ENCODE results near the gene MRPL27.

The MRPL27 gene

DNA sequence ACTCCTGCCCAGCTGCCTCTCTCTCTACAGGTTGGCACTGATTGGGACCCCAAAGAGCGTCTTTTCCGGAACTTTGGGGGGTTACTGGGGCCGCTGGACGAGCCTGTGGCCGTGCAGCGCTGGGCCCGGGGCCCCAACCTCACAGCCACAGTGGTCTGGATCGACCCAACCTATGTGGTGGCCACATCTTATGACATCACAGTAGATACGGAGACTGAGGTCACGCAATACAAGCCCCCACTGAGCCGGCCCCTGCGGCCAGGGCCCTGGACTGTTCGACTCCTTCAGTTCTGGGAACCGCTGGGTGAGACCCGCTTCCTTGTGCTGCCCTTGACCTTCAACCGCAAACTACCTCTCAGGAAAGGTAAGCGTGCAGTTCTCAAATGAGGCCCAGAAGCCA, 14.8 kb downstream of the MRPL27 start:
- Histone ChIP-seq H3K9me3 (ENCODE audit: severe bottlenecking) (no peaks in the 10 kb centered on the region), H3K4me1 (ENCODE audit: insufficient read depth, poor library complexity, severe bottlenecking) (no peaks in the 10 kb centered on the region), H3K27ac (ENCODE audit: poor library complexity, severe bottlenecking) (no peak overlapping the region), H3K36me3 (ENCODE audit: low read depth) (peaks cover 66% of the 10 kb centered on the region), H3K4me3 (ENCODE audit: severe bottlenecking) (no peak overlapping the region), H3K27me3 (ENCODE audit: insufficient read depth, poor library complexity, severe bottlenecking) (no peaks in the 10 kb centered on the region)
- ATAC-seq (ENCODE audit: low read depth): no peak
- no peak for DNase-seq (ENCODE audit: low spot score)
- TF ChIP-seq, protein P1, sequence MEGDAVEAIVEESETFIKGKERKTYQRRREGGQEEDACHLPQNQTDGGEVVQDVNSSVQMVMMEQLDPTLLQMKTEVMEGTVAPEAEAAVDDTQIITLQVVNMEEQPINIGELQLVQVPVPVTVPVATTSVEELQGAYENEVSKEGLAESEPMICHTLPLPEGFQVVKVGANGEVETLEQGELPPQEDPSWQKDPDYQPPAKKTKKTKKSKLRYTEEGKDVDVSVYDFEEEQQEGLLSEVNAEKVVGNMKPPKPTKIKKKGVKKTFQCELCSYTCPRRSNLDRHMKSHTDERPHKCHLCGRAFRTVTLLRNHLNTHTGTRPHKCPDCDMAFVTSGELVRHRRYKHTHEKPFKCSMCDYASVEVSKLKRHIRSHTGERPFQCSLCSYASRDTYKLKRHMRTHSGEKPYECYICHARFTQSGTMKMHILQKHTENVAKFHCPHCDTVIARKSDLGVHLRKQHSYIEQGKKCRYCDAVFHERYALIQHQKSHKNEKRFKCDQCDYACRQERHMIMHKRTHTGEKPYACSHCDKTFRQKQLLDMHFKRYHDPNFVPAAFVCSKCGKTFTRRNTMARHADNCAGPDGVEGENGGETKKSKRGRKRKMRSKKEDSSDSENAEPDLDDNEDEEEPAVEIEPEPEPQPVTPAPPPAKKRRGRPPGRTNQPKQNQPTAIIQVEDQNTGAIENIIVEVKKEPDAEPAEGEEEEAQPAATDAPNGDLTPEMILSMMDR (IDR thresholded peaks at IDR 0.05; ENCODE audit: poor library complexity, severe bottlenecking): no peak

DNA sequence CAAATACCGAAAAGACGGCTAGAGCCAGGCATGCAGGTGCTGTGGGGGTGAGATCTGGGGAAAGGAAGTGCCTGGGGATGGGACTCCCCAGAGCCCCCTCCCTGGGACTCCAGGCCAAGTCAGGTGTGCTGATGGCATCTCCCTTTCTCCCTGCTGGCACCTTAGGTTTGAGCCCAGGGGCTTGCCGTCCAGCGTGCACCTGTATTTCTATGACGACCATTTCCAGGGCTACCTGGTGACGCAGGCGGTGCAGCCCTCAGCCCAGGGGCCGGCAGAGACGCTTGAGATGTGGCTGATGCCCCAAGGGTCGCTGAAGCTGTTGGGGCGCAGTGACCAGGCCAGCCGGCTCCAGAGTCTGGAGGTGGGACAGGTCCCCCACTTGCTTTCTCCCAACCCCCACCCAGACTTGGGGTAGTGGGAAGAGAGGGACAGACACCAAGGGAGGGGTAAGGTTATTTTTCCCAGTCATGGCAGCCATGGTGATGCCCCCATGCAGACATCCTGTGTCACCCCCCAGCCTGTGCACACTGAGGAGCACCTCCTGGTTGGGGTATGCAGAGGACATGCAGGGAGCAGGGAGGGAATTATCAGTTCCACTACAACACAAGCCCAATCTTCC, 16.0 kb downstream of the MRPL27 start:
- Histone ChIP-seq H3K9me3 (ENCODE audit: severe bottlenecking) (no peaks in the 10 kb centered on the region), H3K27me3 (ENCODE audit: insufficient read depth, poor library complexity, severe bottlenecking) (no peaks in the 10 kb centered on the region), H3K4me3 (ENCODE audit: severe bottlenecking) (no peak overlapping the region), H3K36me3 (ENCODE audit: low read depth) (peaks cover 78% of the 10 kb centered on the region), H3K4me1 (ENCODE audit: insufficient read depth, poor library complexity, severe bottlenecking) (no peaks in the 10 kb centered on the region), H3K27ac (ENCODE audit: poor library complexity, severe bottlenecking) (no peak overlapping the region)
- ATAC-seq (ENCODE audit: low read depth): no peak
- TF ChIP-seq, protein P1 (IDR thresholded peaks at IDR 0.05; ENCODE audit: poor library complexity, severe bottlenecking): no peak
- DNase-seq (ENCODE audit: low spot score): no peak

DNA sequence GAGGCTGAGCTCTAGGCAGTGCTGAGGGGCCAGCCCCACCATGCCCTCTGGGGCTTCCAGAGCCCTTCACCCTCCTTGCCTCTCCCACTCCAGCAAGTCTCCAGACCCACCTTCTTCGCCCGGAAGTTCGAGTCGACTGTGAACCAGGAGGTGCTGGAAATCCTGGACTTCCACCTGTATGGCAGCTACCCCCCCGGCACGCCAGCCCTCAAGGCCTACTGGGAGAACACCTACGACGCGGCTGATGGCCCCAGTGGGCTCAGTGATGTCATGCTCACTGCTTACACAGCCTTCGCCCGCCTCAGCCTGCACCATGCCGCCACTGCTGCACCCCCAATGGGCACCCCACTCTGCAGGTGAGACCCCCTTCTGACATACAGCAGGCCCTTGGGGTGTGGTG, 16.6 kb downstream of the MRPL27 start:
- DNase-seq (ENCODE audit: low spot score): no peak
- no peaks in the 10 kb centered on the region for H3K27me3 ChIP-seq (ENCODE audit: insufficient read depth, poor library complexity, severe bottlenecking)

DNA sequence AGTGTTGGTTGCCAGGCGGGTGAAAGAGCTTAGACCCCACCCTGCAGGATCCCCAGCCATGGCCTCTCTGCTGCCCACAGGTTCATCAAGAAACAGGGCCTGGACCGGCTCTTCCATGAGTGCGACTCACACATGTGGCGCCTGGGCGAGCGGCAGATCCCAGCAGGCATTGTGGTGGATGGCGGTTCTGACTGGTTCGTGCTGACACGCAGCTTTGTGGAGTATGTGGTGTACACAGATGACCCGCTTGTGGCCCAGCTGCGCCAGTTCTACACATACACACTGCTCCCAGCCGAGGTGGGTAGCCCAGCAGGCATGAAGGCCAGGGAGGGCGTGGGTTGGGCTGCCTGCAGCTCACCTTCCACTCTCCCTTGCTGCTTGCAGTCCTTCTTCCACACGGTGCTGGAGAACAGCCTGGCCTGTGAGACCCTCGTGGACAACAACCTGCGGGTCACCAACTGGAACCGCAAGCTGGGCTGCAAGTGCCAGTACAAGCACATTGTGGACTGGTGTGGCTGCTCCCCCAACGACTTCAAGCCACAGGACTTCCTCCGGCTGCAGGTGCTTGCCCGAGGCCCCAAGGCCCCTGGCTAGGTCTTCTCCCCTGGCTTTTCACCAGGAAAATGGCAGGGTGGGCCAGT, 17.2 kb downstream of the MRPL27 start:
- H3K4me1 ChIP-seq (ENCODE audit: insufficient read depth, poor library complexity, severe bottlenecking): no peaks in the 10 kb centered on the region
- DNase-seq (ENCODE audit: low spot score): no peak
- no peak overlapping the region for H3K27ac ChIP-seq (ENCODE audit: poor library complexity, severe bottlenecking)
- no peak overlapping the region for H3K4me3 ChIP-seq (ENCODE audit: severe bottlenecking)
- no peaks in the 10 kb centered on the region for H3K9me3 ChIP-seq (ENCODE audit: severe bottlenecking)
- H3K36me3 ChIP-seq (ENCODE audit: low read depth): peaks cover 80% of the 10 kb centered on the region
- TF ChIP-seq, protein P1 (IDR thresholded peaks at IDR 0.05; ENCODE audit: poor library complexity, severe bottlenecking): no peak
- H3K27me3 ChIP-seq (ENCODE audit: insufficient read depth, poor library complexity, severe bottlenecking): no peaks in the 10 kb centered on the region
- ATAC-seq (ENCODE audit: low read depth): no peak

More for the DNA sequence above, 16.6 kb downstream of the MRPL27 start:
- ATAC-seq (ENCODE audit: low read depth): no peak
- no peaks in the 10 kb centered on the region for H3K9me3 ChIP-seq (ENCODE audit: severe bottlenecking)
- no peak overlapping the region for H3K4me3 ChIP-seq (ENCODE audit: severe bottlenecking)
- no peak overlapping the region for H3K27ac ChIP-seq (ENCODE audit: poor library complexity, severe bottlenecking)
- no peaks in the 10 kb centered on the region for H3K4me1 ChIP-seq (ENCODE audit: insufficient read depth, poor library complexity, severe bottlenecking)
- peaks cover 80% of the 10 kb centered on the region for H3K36me3 ChIP-seq (ENCODE audit: low read depth)
- TF ChIP-seq, protein P1 (IDR thresholded peaks at IDR 0.05; ENCODE audit: poor library complexity, severe bottlenecking): no peak

DNA sequence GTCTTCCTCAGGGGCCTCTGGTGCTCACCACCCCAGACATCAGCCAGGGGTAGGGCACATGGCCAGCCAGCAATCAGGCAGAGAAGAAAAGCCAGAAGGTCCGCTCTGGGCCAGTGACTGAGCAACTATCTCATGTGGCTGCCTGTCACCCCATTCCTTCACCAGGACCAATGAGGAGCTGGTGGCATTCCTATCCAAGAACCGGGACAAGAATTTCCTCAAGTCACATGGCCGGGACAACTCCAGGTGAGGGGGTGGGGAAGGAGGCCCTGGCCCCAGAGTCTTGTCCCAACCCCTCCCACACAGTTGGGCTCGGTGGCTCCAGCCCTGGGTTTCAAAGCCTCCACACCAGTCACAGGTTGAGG, 17.7 kb downstream of the MRPL27 start:
- Histone ChIP-seq H3K36me3 (ENCODE audit: low read depth) (peaks cover 80% of the 10 kb centered on the region), H3K4me1 (ENCODE audit: insufficient read depth, poor library complexity, severe bottlenecking) (no peaks in the 10 kb centered on the region), H3K27me3 (ENCODE audit: insufficient read depth, poor library complexity, severe bottlenecking) (no peaks in the 10 kb centered on the region), H3K4me3 (ENCODE audit: severe bottlenecking) (no peak overlapping the region), H3K27ac (ENCODE audit: poor library complexity, severe bottlenecking) (no peak overlapping the region), H3K9me3 (ENCODE audit: severe bottlenecking) (no peaks in the 10 kb centered on the region)
- no peak for DNase-seq (ENCODE audit: low spot score)
- ATAC-seq (ENCODE audit: low read depth): no peak
- TF ChIP-seq, protein P1 (IDR thresholded peaks at IDR 0.05; ENCODE audit: poor library complexity, severe bottlenecking): no peak

All from RWPE2 (cell line).